Omental fat pad (tissue), 4 donors: ENCODE data around the gene KRTAP10-1. TPM values are rescaled to one million over a fixed set of nuclear protein-coding genes. Genes with fewer than 3 reads are reported as not detected.
"Not testable (repeated sequence)": the region's sequence is repeated elsewhere in the genome, so short reads cannot be mapped to it uniquely, and the experiment has no call there.

Experiments used
- ATAC-seq: fragments of 150-250 bp; one replicate; pipeline ENCODE4 v1.9.1; 2016; ENCODE audit warnings: mild to moderate bottlenecking, moderate library complexity; ENCODE audit not compliant: low FRiP score
- DNase-seq: peaks from one replicate; pipeline ENCODE4 v3.0.0-alpha.2; 2019; ENCODE audit warnings: low spot score
- total RNA-seq, 4 donors: library from RNA; depleted of rRNA; stranded (reverse); fragments of >200 nt; gene quantifications; one replicate each; pipeline ENCODE4 v1.1.0, GENCODE V29; 2016
- TF ChIP-seq, protein P1 (sequence below), 3 donors: fragments of 450-650 bp; IDR thresholded peaks; one replicate each; pipeline ENCODE4 v1.5.1; 2016 to 2017; ENCODE audit warnings: antibody characterized with exemption in 3 of 3, mild to moderate bottlenecking in 3 of 3, moderate library complexity in 2 of 3

Gene KRTAP10-1
- total RNA-seq, 4 donors from 2014 or later = not detected

- TF ChIP-seq, protein P1, sequence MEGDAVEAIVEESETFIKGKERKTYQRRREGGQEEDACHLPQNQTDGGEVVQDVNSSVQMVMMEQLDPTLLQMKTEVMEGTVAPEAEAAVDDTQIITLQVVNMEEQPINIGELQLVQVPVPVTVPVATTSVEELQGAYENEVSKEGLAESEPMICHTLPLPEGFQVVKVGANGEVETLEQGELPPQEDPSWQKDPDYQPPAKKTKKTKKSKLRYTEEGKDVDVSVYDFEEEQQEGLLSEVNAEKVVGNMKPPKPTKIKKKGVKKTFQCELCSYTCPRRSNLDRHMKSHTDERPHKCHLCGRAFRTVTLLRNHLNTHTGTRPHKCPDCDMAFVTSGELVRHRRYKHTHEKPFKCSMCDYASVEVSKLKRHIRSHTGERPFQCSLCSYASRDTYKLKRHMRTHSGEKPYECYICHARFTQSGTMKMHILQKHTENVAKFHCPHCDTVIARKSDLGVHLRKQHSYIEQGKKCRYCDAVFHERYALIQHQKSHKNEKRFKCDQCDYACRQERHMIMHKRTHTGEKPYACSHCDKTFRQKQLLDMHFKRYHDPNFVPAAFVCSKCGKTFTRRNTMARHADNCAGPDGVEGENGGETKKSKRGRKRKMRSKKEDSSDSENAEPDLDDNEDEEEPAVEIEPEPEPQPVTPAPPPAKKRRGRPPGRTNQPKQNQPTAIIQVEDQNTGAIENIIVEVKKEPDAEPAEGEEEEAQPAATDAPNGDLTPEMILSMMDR (IDR thresholded peaks at IDR 0.05) = no peak
- ATAC-seq (no peak), DNase-seq (no peak)
Observed at GRCh38 chr21:44579833-44580144, 39.8 kb upstream of the KRTAP10-1 start.

DNA sequence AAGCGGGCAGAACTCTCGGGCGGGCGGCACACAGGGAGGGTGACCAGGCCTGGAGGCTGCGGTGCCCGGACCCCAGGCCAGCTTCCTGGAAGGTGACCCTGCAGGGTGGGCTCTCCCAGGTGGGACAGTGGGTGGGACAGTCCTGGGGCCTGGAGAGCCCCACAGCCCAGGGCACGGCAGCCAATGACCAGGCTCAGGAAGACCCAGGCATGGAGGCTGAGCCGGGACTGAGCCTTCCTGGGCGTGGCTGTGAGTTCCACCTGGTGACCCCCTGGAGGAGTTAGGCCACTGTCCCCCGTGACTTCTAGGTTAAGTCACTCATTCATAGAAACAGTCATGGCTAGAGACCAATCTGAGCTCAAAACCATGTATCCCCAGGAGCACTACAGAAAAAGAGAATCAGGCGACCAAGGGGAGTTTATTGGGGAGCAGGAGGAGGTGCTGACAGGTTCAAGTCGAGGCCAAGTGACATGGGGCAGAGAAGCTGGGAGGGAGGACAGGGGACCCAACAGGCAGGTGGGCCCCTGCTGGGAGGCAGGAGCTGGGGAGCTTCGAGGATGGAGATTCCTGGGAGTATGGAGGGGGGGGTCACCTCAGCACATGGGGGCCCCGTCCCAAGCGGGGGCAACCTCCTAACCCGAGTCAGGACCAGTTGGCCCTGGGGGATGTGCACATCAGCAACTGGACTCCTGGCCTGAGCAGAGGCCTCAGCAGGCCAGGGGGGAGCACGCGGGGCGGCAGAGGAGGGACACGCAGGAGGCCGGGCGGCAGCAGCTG is 39.2 kb upstream of the KRTAP10-1 start:
- ATAC-seq = no peak

GRCh38 chr21:44578371-44579055 is 38.5 kb upstream of the KRTAP10-1 start:
- no peak for DNase-seq
- TF ChIP-seq, protein P1 (IDR thresholded peaks at IDR 0.05) = no peak
- no peak for ATAC-seq

More for the DNA sequence above, 39.2 kb upstream of the KRTAP10-1 start:
- TF ChIP-seq, protein P1 (IDR thresholded peaks at IDR 0.05) = no peak
- DNase-seq = no peak

DNA sequence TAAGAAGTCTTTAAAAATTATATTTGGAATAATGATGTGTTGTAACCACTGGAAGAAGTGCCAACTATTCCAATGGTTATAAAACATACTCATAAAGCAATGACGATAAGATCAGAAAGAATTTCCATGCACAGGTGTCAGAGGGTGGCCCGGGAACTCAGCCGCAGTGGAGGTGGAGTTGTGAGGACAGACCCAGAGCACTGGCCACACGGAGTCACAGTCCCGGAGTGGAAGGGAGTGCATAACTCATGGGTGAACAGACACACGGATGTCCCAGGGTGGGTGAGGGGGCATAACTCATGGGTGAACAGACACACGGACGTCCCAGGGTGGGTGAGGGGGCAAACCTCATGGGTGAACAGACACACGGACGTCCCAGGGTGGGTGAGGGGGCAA is 36.0 kb upstream of the KRTAP10-1 start:
- DNase-seq (no peak), ATAC-seq (no peak)
- TF ChIP-seq, protein P1 (IDR thresholded peaks at IDR 0.05) = no peak

DNA sequence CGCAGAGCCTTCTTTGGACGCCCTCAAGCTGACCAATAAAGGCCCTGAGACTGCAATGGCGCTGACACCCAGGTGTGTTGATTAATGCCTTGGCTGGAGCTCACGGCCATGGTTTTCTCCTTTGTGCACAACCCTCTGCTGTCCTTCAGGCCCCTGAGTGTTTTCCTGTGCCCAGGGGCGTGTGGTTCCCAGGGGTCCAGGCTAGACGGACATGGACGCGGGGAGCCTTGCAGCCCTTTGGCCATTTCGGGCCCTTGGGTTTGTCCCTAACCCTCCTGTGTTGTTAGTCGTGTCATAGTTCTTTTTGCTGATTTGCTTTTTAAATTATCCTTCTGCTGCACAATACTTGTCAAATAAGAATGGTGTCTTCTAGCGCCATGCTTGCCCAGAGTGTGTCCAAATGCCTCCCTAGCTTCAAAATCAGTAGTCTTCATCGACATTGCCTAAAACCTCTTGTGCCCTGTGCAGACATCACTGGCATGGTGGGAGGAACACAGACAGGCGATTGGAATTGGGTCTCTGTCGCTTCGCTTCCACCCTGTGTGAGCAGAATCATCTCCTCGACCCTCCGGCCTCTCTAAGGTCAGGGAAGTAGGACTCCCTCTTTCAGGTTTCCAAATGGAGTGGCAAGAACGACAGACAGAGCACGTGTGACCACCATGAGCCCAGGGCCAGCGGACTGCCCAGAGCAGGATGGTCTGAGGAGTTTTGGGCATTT is 35.5 kb upstream of the KRTAP10-1 start:
- ATAC-seq = no peak
- TF ChIP-seq, protein P1 (IDR thresholded peaks at IDR 0.05) = no peak
- DNase-seq = no peak

DNA sequence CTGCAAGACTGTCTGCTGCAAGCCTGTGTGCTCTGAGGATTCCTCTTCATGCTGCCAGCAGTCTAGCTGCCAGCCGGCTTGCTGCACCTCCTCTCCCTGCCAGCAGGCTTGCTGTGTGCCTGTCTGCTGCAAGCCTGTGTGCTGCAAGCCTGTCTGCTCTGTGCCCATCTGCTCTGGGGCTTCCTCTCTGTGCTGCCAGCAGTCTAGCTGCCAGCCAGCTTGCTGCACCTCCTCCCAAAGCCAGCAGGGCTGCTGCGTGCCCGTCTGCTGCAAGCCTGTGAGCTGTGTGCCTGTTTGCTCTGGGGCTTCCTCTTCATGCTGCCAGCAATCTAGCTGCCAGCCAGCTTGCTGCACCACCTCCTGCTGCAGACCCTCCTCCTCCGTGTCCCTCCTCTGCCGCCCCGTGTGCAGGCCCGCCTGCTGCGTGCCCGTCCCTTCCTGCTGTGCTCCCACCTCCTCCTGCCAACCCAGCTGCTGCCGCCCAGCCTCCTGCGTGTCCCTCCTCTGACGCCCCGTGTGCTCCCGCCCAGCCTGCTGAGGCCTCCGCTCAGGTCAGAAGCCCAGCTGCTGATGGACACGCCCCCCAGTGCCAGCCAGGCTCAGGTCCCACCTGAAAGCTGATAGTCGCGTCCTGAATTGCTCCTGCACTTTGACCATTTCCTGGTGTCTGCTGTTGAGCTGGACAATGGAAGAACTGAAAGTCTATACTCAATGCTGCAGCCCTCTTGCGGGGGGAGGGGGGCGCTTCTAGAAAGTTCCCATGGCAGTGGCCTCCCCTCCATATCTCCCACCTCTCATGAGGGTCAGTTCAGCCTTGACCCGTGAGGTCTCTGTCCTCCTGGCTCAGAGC is 34.7 kb upstream of the KRTAP10-1 start:
- no peak for DNase-seq
- ATAC-seq = no peak
- TF ChIP-seq, protein P1 (IDR thresholded peaks at IDR 0.05) = no peak

- ATAC-seq, DNase-seq: not testable (repeated sequence)
Observed at GRCh38 chr21:44573630-44574456, 33.8 kb upstream of the KRTAP10-1 start, which contains the start of gene KRTAP10-4. TSS of gene KRTAP10-4 (plus strand) at chr21:44573729. CDS start at chr21:44573759, 30 bp downstream.
